Measurements from ENCODE around the gene PTEN.
A peak's percentile ranks its signal among the peaks of the same experiment; 100 is the strongest.
"Not testable (repeated sequence)": the region's sequence is repeated elsewhere in the genome, so short reads cannot be mapped to it uniquely, and the experiment has no call there.

PTEN gene

GRCh38 chr10:87873656-87874055, 10.2 kb downstream of the PTEN start:
- no peak for DNase-seq

DNA sequence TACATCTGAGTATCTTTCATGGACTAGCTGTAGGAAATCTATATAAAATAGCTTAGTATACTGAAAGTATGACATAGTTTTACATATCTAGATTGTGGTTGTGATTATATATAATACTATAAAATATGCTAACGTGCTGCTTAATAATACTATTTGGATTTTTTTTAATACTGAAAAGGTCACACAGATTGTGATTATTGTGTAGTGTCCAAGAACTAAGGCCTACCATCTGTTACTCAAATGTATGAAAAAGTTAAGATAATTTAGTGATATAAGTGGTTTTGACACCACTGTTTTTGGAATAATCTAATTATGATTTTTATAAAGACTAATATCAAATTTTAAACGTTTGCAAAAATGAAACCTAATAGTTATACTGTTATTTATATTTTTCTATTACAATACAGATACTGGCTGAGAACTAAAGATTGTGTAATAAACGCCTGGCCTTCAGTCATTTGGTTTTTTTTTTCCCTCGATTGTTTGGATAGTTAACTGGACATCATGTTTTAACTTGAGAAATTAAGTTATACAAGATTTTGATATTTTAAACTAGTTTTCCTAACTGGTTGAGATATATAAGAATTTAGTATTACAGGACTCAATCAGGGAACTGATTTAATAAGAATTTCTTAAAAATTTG, 12.6 kb downstream of the PTEN start:
- no peak for DNase-seq

DNA sequence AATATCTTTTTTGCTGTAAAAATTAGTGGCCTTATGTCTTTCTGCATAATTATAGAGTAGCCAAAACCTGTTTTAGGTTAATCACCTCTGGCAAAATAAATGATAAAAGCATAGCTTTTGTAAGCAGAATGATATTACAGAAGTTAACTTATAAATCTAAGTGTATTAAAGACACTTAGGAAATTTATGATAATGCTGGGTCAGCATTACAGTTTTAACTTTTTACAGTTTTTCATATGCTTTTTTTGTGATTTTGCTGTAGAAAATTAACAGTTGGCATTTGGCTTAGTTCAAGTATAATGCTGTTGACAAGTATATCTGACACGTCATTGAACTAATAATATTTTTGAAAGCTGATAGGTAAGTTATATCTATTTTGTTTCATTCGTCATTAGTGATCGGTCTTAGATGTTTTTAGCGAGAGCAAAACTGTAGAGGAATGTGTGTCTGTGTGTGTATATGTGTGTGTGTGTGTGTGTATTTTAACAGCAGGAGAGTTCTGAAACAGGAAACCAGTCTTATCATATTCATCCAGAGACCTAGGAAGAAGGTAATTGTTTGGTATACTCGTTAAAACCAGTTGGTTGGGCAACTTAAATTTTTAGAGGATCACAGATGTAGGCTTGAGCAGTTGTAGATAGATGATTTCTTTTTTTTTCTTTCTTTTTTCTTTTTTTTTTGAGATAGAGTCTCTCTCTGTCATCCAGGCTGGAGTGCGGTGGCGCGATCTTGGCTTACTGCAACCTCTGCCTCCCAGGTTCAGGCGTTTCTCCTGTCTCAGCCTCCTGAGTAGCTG, 15.4 kb downstream of the PTEN start:
- DNase-seq, result no peak

- no peak for DNase-seq
Observed at GRCh38 chr10:87880336-87880735, 16.9 kb downstream of the PTEN start.

DNA sequence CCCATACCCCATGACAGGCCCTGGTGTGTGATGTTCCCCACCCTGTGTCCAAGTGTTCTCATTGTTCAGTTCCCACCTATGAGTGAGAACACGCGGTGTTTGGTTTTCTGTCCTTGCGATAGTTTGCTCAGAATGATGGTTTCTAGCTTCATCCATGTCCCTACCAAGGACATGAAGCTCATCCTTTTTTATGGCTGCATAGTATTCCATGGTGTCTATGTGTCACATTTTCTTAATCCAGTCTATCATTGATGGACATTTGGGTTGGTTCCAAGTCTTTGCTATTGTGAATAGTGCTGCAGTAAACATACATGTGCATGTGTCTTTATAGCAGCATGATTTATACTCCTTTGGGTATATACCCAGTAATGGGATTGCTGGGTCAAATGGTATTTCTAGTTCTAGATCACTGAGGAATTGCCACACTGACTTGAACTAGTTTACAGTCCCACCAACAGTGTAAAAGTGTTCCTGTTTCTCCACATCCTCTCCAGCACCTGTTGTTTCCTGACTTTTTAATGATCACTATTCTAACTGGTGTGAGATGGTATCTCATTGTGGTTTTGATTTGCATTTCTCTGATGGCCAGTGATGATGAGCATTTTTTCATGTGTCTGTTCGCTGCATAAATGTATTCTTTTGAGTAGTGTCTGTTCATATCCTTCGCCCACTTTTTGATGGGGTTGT, 18.1 kb downstream of the PTEN start:
- not testable (repeated sequence) for DNase-seq

- no peak for DNase-seq
Observed at GRCh38 chr10:87882555-87883294, 19.3 kb downstream of the PTEN start.

DNA sequence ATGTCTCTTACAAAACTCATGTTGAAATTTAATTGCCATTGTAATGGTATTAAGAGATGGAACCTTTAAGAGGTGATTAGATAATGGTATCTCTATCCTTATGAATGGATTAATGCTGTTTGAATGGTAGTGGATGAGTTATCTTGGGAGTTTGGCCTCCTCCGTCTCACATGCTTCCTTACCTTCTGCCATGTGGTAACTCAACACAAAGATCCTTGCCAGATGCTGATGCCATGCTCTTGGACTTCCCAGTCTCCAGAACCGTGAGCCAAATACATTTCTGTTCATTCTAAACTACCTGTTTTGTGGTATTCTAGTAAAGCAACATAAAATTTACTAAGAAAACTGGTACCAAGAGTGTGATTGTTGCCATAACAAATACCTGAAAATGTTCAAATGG, 23.2 kb downstream of the PTEN start:
- no peak for DNase-seq

- DNase-seq, result no peak
Observed at GRCh38 chr10:87887146-87887545, 23.7 kb downstream of the PTEN start.

GRCh38 chr10:87887548-87888289, 24.3 kb downstream of the PTEN start:
- no peak for DNase-seq

GRCh38 chr10:87895430-87895829, 32.0 kb downstream of the PTEN start:
- DNase-seq, result no peak

GRCh38 chr10:87896216-87896615, 32.8 kb downstream of the PTEN start:
- no peak for DNase-seq

GRCh38 chr10:87897957-87898356, 34.5 kb downstream of the PTEN start:
- not testable (repeated sequence) for DNase-seq

DNA sequence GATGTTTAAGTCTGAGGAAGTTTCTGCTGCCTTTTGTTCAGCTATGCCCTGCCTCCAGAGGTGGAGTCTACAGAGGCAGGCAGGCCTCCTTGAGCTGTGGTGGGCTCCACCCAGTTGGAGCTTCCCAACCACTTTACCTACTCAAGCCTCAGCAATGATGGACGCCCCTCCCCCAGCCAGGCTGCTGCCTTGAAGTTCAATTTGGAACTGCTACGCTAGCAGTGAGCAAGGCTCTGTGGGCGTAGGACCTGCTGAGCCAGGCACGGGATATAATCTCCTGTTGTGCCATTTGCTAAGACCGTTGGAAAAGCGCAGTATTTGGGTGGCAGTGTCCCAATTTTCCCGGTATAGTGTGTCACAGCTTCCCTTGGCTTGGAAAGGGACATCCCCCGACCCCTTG, 40.0 kb downstream of the PTEN start:
- not testable (repeated sequence) for DNase-seq

GRCh38 chr10:87913156-87913921, 49.9 kb downstream of the PTEN start:
- no peak for DNase-seq

GRCh38 chr10:87915406-87915805, 52.0 kb downstream of the PTEN start:
- no peak for DNase-seq

DNA sequence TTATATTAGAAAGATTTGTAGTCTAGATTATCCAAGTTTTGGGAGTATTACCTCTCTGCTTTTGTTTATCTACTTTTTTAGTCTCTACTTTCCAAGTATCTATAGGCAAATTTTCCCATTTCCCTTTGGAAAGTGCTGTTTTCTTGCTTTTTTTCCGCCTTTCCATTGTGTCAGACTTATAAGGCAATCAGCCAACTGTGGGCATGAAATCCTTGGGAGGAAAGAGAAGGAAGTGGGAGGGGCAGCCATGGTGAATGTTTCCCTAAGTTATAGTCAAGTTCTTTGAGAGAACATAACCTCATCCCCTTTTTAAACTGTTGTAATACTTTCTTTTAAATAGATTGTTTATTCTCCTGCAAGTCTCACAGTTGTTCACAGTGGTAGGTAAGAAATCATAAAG, 52.6 kb downstream of the PTEN start:
- DNase-seq, result no peak

GRCh38 chr10:87916515-87916914, 53.1 kb downstream of the PTEN start:
- DNase-seq, result no peak

- peak; percentile 18 for DNase-seq
Observed at GRCh38 chr10:87918254-87918859, 54.9 kb downstream of the PTEN start.

DNA sequence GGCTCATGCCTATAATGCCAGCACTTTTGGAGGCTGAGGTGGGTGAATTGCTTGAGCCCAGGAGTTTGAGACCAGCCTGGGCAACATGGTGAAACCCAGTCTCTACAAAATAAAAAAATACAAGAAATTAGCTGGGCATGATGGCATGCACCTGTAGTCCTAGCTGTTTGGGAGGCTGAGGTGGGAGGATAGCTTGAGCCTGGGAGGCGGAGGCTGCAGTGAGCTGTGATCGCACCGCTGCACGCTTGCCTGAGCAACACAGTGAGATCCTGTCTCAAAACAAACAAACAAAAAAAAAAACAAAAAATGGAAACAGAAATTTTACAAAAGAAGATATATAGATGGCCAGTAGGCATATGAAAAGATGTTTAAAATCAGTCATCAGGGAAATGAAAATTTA, 57.1 kb downstream of the PTEN start:
- DNase-seq, result no peak

- no peak for DNase-seq
Observed at GRCh38 chr10:87921931-87922688, 58.7 kb downstream of the PTEN start.

DNA sequence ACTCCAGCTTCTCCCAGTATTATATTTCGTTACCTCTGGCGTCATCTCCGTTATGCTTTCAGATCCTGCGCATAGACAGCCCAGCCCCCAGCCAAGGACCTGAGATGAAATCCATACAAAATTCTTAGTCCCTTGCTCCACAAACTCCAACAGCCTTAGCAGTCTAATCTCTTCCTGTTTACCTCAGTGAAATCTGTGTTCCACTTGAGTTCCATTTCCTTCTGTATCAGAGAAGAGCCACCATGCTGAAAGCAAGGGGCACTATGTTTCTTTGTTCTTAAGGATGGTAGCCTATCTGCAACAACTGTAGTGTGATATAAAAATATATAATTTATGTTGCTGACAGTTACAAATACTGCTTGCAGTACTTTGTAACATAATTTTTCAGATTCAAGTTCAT, 59.8 kb downstream of the PTEN start:
- no peak for DNase-seq
